ENCODE results near the gene KIRREL3.

KIRREL3 gene

DNA sequence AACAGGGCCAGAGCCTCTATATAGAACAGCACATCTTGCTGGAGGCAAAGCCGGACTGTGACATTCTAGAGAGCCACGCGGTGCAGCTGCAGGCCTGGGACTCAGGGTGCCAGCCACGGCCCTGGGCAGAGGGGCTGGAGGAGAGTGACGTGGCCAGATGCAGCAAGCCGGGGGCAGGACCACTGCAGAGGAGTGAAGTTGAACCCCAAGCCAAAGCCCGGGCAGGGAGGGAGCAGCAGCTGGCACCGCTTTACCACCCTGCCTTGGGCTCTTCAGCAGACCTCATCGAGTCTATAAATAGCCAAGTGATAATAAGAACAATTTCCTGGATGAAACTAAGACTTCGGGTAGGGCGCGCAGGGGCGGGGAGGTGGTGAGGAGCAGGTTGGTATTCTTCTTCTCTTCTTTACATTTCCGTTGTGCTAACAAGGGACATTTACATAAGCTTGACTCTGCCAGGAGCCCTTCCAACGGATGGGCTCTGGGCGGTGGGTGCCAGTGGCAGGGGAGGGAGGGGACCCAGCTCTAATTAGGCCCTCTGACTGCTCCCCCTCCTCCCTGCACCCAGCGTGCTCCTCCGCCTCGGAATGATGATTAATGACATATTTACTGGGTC lies 534.9 kb downstream of the KIRREL3 start:
- no peak for DNase-seq (ENCODE audit: low read depth in 1 of 2, low spot score in 1 of 2)
- TF ChIP-seq JUND (IDR thresholded peaks at IDR 0.05; ENCODE audit: low read depth): no peak
- in situ Hi-C loops (cut with HindIII; ENCODE audit: low pct_unique_long_range_greater_than_20kb, low sequenced_read_pairs): no loop called here

- TF ChIP-seq JUND (IDR thresholded peaks at IDR 0.05; ENCODE audit: low read depth): no peak
- in situ Hi-C loops (cut with HindIII; ENCODE audit: low pct_unique_long_range_greater_than_20kb, low sequenced_read_pairs): no loop called here
- no peak for DNase-seq (ENCODE audit: low read depth in 1 of 2, low spot score in 1 of 2)
Measured at GRCh38 chr11:126464796-126465195, 535.8 kb downstream of the KIRREL3 start.

DNA sequence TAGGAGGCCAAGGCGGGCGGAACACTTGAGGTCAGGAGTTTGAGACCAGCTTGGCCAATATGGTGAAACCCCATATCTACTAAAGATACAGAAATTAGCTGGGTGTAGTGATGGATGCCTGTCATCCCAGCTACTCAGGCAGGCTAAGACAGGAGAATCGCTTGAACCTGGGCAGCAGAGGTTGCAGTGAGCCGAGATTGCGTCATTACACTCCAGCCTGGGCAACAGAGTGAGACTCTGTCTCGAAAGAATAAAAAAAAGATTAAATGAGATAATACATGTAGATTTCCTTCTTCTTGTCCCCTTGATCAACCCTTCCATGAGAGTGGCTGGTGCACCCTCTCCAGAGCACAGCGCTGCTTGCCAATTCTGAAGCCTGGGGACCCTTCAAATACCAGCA lies 538.1 kb downstream of the KIRREL3 start:
- in situ Hi-C loops (cut with HindIII; ENCODE audit: low pct_unique_long_range_greater_than_20kb, low sequenced_read_pairs): no loop called here
- TF ChIP-seq JUND (IDR thresholded peaks at IDR 0.05; ENCODE audit: low read depth): no peak
- DNase-seq (ENCODE audit: low read depth in 1 of 2, low spot score in 1 of 2): no peak

DNA sequence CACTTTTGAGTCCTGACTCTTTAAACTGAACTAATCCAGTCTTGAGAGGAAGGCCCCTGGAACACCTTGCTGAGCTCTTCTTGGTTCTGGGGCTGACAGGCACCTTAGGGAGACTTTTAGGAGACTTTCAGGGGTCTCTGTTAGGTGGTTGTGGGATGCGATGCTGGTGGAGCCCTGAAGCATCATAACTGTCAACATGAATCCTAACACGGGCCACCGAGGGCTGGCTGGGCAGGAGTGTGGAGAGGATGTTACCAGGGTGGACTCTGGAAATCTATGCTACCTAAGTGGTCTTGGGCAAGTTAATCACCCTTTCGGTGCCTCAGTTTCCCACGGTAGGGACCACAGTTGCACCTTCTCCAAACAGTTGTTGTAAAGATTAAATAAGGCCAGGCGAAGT lies 538.6 kb downstream of the KIRREL3 start:
- no peak for DNase-seq (ENCODE audit: low read depth in 1 of 2, low spot score in 1 of 2)
- TF ChIP-seq JUND (IDR thresholded peaks at IDR 0.05; ENCODE audit: low read depth): no peak
- in situ Hi-C loops (cut with HindIII; ENCODE audit: low pct_unique_long_range_greater_than_20kb, low sequenced_read_pairs): no loop called here

- no peak for DNase-seq (ENCODE audit: low read depth in 1 of 2, low spot score in 1 of 2)
- TF ChIP-seq JUND (IDR thresholded peaks at IDR 0.05; ENCODE audit: low read depth): no peak
- in situ Hi-C loops (cut with HindIII; ENCODE audit: low pct_unique_long_range_greater_than_20kb, low sequenced_read_pairs): no loop called here
Measured at GRCh38 chr11:126461096-126461440, 539.5 kb downstream of the KIRREL3 start.

GRCh38 chr11:126460417-126461095 lies 540.0 kb downstream of the KIRREL3 start:
- no peak for TF ChIP-seq JUND (IDR thresholded peaks at IDR 0.05; ENCODE audit: low read depth)
- no peak for DNase-seq (ENCODE audit: low read depth in 1 of 2, low spot score in 1 of 2)
- in situ Hi-C loops (cut with HindIII; ENCODE audit: low pct_unique_long_range_greater_than_20kb, low sequenced_read_pairs): no loop called here

GRCh38 chr11:126459691-126460281 lies 540.8 kb downstream of the KIRREL3 start:
- no peak for TF ChIP-seq JUND (IDR thresholded peaks at IDR 0.05; ENCODE audit: low read depth)
- in situ Hi-C loops (cut with HindIII; ENCODE audit: low pct_unique_long_range_greater_than_20kb, low sequenced_read_pairs): no loop called here
- no peak for DNase-seq (ENCODE audit: low read depth in 1 of 2, low spot score in 1 of 2)

DNA sequence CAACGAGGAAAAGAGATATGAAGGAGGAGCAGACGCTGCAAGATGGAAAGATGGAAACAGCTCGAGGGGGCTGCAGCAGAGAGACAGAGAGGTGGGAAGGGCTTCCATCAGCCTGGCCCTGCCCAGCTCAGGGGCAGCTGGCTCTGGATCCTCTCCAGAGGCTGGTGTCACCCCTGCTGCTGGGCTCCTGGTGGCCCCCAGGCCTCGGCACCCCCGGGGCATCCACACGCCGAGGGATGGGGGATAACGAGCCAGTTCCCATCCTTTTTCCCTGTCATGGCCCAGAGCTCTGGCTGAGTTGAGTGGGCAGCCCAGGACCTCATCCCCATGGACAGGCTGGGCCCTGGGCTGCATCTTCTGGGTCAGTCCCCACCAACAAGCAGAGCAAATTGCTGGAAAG lies 542.8 kb downstream of the KIRREL3 start:
- TF ChIP-seq JUND (IDR thresholded peaks at IDR 0.05; ENCODE audit: low read depth): no peak
- in situ Hi-C loops (cut with HindIII; ENCODE audit: low pct_unique_long_range_greater_than_20kb, low sequenced_read_pairs): no loop called here
- DNase-seq (ENCODE audit: low read depth in 1 of 2, low spot score in 1 of 2): no peak

- no peak for DNase-seq (ENCODE audit: low read depth in 1 of 2, low spot score in 1 of 2)
- in situ Hi-C loops (cut with HindIII; ENCODE audit: low pct_unique_long_range_greater_than_20kb, low sequenced_read_pairs): no loop called here
- TF ChIP-seq JUND (IDR thresholded peaks at IDR 0.05; ENCODE audit: low read depth): no peak
Measured at GRCh38 chr11:126456783-126457542, 543.6 kb downstream of the KIRREL3 start.

DNA sequence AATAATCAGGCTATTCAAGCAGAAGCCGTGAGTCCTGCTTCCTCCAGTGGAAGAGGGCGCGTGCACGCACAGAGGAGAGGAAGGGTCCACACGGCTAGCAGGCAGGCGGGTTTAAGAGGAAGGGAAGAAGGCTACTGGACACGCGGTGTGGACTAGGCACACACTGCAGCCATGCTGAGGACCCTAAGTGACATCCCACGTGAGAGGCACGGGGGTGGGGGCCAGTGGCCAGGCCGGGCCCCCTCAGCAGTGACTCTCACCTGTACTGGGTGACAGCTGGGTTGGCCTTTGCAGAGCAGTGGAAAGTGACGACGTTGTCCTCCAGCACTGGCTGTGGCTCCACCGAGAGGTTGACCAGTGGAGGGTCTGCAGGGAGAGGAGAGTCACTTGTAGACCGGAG lies 544.5 kb downstream of the KIRREL3 start:
- no peak for DNase-seq (ENCODE audit: low read depth in 1 of 2, low spot score in 1 of 2)
- in situ Hi-C loops (cut with HindIII; ENCODE audit: low pct_unique_long_range_greater_than_20kb, low sequenced_read_pairs): no loop called here
- TF ChIP-seq JUND (IDR thresholded peaks at IDR 0.05; ENCODE audit: low read depth): no peak

- DNase-seq (ENCODE audit: low read depth in 1 of 2, low spot score in 1 of 2): no peak
- in situ Hi-C loops (cut with HindIII; ENCODE audit: low pct_unique_long_range_greater_than_20kb, low sequenced_read_pairs): no loop called here
- TF ChIP-seq JUND (IDR thresholded peaks at IDR 0.05; ENCODE audit: low read depth): no peak
Measured at GRCh38 chr11:126452241-126453101, 548.1 kb downstream of the KIRREL3 start.

DNA sequence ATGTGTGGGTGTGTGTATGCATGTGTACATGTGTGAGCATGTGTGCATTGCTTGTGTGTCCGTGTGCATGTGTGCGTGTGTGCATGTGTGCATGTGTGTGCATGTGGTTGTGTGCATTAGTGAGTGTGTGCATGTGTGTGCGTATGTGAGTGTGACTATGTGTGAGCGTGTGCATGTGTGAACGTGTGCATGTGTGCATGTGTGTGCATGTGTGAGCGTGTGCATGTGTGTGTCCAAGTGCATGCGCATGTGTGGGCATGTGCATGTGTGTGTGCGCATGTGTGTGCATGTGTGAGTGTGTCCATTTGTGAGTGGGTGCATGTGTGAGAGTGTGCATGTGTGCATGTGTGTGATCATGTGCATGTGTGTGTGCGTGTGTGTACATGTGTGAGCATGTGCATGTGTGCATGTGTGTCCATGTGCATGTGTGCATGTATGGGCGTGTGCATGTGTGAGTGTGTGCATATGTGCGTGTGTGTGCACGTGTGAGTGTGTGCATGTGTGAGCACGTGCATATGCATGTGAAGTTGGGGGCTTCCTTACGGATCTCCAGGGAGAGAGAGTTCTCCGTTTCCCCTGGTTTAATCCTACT lies 549.3 kb downstream of the KIRREL3 start:
- DNase-seq (ENCODE audit: low read depth in 1 of 2, low spot score in 1 of 2): no peak
- TF ChIP-seq JUND (IDR thresholded peaks at IDR 0.05; ENCODE audit: low read depth): no peak
- in situ Hi-C loops (cut with HindIII; ENCODE audit: low pct_unique_long_range_greater_than_20kb, low sequenced_read_pairs): no loop called here

All from T47D (cell line).